Pulmonary artery endothelial cell (primary cell): ENCODE measurements around the gene COL9A1. TPM values are rescaled to one million over a fixed set of nuclear protein-coding genes. Genes with fewer than 3 reads are reported as not detected.

Experiments
- DNase-seq: peaks from one replicate; pipeline ENCODE4 v3.0.0-alpha.2; 2011; ENCODE audit warnings: low read depth, low spot score
- total RNA-seq: library from RNA; depleted of rRNA; stranded (reverse); fragments of >200 nt; gene quantifications from 2 replicates; pipeline ENCODE4 v1.2.3, GENCODE V29; 2014

The COL9A1 gene
- total RNA-seq, 1 donor from 2014 or later: not detected

DNA sequence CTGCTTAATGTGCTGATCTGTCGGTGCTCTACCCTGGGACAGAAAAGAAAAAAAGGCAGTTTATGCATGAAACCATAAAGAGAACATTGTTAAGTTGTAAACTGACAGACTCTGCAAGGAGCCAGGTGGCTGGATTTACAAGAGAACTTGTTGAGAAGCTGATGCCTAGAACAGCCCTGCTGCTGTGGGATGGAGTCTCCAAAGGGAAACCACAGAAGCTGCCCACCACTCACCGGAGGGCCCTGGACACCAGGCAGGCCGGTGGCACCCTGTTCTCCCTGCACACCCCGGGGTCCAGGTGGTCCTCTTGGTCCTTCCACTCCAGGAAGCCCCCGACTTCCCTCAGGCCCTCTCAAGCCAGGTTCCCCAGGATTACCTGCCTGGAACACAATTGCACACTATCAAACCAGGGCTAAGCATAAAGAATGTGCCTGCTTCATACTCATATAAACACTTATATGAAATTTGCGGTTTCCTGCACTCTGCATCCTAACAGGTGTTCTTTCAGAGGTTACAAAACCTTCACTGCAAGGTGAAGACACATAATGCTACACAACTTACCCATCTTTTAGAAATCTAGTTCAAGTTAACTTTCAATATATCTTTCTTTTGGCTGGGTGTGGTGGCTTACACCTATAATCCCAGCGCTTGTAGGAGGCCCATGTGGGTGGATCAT is 68.2 kb downstream of the COL9A1 start:
- no peak for DNase-seq

DNA sequence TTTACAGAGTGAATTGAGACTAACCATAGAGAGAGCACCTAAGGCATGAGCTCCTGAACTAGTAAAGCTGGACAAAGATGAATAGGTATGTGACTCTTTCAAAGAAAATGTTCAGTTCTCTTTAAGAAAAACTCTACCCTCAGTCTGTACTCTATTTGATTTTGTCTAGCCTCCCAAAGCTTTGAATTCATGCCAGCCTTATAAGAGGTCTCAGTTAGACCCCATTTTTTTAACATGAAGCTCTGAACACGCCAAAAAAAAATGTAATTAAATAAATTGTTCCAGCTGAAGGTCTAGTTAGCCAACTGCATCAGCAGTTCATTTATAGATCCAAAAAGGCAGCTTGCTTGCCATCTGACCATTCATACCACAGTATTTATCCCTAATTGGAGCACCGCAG is 71.6 kb downstream of the COL9A1 start:
- DNase-seq: no peak

DNA sequence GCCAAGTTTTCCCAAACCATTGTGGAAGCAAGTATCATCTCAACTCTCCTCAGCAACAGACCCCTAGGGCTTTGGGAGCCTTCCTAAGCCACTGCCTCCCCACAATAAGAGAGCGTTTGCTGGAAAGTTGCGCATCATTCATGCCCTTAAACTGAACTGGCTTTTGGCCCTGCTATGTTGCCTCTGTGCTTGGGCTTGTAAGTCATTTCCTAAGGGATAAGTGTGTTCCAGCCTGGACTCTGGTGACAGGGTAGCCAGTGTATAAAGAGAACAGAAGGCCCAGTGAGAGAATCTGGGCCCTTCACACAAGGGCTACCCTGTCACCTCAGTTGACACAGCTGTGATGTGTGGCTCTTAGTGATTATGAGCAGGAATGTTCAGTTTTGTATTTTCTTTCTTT is 77.8 kb downstream of the COL9A1 start:
- DNase-seq: no peak

DNA sequence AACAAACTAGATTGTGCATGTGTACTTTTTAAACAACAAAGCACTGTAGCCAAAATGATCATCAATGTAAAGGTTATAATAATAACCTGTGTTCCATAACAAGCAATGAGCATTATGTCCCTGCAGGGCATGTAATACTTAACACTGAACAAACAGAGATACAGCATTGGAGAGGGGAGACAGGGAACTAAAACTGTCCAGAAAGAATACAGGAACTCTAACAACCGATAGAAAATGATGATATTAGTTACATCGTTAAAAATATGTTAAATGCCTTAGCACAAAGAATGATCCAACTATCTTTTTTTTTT is 80.5 kb downstream of the COL9A1 start:
- DNase-seq: no peak

DNA sequence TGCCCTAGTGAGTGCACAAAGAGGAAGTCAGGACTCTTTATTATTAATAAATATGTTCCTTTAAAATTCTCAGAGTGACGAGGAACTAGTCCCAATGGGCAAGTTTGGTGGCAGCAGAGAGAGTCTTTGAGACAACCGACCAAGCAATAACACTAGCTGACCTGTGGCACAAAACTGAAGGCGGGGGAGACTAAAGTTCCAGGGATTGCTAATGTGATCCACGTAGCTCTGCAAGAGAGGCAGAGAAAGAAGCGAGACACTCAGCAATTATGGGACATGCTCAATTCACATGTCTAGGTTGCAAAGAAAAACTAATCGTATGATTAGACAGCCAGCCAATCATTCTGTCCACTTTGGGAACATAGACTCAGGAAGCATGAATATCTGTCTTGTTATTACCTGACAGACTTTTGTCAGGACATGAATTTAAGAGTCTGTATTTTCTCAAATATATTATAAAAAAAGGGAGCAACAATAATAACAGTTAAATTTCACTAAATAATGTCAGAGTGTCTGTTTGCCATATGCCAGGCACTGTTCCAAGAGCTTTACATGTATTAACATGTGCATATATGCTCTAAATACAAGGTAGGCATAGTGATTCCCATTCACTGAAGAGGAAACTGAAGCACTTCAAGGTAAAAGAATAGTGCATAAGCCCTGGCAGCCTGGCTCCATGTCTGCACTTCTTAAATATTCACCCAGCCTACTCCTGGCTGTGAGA is 81.0 kb downstream of the COL9A1 start:
- no peak for DNase-seq

DNA sequence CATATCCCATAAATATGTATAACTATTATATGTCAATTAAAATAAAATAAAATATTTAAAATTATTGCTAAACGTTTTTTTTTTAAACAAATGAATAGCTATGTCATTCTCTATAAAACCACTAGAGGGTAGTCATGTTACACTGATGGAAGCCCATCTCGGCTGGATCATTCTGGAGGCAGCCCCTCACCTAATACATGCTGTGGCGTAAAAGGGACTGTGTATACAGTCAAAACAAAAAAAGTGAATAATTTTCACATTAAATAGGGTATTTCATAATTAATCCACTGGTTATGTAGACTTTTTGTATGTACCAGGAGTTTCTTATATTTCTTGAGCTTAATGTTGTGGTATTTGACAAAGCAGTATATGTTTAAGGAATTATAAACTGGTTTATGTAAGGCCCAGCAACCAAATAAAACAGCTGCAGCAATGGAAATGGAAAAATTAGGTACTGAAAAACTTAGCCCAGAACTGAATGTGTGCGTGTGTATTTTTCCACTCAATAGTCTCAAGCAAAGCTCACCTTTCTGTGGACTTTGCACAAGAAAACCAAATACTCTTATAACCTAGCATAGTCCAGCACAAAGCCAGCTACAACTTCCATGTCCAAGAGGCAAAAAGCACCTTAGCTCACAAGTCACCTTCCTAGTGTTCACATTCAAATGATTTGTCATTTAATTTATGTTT is 81.7 kb downstream of the COL9A1 start:
- DNase-seq: no peak

DNA sequence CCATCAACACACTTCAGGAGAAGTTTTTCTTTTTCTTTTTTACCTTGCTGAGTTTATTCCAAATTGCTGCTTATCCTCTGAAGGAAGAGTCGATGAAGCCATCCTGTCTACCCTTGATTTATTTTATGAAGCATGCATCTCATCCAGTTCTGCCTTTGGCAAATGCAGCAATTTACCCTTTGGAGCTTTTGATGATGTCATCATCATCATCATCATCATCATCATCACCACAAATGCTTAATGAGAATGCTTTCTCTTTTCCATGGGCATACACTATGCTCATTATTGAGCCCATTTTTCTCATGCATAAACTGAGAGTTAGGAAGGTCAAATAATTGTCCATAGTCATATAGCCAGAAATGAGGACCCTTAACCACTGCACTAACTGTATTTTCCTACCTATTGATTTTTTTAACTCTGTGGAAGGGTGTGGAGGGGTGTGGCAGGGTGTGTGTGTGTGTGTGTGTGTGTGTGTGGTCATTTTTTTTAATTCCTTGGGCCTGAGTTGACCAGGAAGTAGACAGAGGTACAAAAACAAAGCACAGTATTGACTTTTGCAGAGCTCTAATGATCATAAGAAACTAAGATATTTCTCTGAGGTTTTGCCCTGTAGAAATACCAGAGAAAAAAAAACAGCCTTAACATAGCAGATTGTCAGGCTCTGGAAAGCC is 82.8 kb downstream of the COL9A1 start:
- no peak for DNase-seq

DNA sequence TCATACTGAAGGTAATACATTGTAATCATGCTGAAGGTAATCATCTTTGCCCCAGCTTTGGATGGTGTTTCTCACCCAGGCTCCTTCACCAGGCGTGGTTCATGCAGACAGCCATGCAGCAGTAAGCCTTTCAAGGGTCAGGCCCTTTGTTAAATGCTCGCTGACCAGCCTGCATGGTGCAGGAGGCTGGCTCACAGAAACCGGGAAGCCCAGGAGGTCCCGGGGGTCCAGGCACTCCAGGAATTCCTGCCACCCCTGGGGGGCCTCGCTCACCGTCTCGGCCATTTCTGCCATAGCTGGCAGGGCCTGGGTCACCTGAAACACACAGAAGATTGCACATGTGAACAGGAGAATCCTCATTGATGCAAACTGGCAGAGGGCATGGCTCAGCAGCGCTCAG is 86.1 kb downstream of the COL9A1 start:
- no peak for DNase-seq

DNA sequence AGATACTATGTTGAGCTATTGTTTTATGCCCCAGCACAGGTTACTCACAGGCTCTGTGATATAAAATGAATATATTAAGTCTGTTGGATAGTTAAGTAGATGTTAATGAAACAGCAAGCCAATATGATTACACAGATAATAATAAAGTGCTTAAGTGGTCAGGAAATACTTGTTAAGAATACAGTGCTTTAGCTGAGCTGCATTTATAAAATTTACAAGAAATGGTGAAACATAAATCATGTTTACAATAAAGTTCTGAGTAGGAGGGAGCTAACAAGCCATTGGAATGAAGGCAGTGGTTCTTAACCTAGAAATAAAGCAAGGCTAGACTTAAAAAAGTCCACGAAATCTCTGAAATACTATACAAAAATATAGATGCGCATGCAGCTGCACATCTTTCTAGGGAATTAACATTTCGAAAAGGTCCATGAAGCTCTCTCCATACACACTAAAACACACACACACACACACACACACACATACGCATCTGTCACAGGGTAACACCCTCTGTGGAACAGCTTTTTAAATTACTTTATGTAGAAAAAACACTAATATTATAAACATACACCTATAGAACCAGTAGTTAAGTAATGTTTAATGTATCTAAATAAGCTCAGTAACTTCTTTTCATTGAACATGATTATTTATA is 87.3 kb downstream of the COL9A1 start:
- DNase-seq: no peak

DNA sequence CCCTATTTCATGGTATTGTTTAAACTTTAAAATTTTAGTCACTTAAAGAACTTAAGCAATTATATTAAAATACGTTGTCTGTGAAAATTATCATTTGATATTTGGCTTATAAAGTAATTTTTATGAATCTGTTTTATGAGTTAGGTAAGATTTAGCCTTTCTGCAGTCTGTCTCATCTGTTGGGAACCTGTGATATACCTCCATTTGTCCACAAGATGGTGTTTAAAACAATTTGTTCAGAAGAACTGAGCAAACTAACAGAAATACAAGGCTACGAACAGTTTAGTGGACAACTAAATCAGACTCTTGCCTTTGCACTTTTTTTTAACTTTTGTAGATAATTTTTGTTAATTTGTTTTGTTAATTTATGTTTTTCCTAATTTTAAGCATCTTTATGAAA is 92.4 kb downstream of the COL9A1 start:
- DNase-seq: no peak

DNA sequence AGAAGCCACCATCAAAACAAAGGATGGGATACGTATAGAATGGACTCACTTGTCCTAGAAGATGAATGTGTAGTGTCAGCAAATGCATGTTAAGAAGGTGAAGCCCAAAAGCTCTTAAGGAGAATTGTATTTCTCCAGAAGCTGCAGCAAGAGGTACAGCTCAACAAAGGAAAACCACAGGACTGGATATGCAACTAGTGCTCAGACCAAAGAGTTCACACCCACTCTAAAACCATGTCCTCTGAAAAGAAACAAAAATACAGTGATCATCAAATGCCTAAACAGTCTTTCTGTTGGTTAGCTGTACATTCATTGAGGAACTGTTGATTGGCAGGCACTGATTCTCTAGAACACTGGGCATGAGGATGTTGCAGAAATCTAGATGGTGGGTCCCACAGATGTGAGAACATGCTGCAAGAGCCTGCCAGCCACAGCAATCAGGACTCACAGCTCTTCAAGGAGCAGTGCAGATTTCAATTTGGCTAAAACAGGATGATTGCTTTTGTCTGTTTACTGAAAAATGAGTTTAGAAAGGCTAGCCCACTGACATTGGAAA is 94.6 kb downstream of the COL9A1 start:
- DNase-seq: no peak

DNA sequence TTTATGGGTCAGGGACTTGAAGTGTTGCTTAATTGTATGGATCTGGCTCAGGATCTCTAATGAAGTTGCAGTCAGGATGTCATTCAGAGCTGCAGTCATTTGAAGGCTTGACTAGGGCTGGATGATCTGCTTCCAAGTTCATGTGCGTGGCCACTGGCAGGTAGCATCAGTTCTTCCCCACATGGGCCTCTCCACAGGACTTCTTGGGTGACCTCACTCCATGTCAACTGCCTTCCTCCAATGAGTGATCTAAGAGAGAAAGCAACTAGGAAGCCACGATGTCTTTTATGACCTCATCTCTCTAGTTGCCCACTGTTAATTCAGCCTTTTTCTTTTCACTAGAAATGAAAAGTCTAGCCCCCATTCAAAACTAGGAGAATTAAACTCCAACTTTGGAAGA is 104.1 kb downstream of the COL9A1 start:
- no peak for DNase-seq

DNA sequence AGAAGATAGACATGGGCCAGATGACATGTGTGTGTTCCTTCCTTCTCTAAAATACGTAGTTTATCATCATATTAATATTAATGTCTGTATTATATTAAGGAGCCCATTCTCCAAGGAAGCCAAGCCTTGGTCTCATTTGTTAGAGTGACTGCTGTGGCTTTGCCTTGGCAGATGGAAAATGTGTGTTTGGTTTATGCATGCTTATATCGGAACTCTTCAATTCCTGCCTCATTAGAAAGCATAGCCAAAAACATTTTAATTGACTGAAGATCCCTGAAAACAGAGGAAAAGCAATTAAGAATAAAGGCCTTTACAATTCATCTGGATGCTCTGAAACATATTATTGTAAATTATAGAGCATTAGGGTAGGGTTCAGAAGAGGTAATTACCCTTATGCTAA is 106.4 kb downstream of the COL9A1 start:
- DNase-seq: no peak

DNA sequence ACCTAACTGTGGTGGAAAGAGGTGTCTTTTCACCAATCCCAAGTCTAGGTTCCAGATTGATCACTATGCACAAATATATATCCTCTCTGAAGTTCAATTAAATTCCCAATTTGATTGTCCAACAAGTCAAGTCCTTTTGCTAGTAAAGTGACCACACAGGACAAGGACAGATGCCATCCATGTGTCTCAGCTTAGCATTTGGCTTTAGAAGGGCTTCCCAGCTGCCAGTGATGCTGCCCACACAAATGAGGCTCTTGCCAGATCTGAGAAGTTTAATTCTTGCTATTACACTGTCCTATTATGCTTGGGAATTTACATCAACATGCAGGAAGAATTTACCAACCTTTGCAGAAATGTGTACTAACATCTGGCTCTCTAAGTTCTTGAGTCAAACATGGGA is 108.5 kb downstream of the COL9A1 start:
- no peak for DNase-seq

DNA sequence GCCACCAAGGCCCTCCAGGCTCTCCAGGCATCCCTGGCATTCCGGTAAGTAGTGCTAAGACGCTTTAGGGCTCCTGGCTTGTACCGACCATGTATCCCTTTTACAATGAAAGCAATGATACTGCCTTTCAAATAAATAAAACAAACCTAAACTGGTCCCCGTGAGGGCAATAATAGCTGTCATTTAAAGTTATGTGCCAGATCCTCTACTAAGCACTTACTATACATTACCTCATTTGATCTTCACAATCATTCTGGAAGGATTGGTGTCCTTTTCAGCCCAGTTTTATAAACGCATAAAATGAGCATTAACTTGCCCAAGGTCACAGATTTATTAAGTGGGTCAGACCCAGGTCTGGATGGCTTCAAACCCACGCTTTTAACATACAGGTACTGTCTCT is 114.7 kb downstream of the COL9A1 start:
- DNase-seq: no peak

DNA sequence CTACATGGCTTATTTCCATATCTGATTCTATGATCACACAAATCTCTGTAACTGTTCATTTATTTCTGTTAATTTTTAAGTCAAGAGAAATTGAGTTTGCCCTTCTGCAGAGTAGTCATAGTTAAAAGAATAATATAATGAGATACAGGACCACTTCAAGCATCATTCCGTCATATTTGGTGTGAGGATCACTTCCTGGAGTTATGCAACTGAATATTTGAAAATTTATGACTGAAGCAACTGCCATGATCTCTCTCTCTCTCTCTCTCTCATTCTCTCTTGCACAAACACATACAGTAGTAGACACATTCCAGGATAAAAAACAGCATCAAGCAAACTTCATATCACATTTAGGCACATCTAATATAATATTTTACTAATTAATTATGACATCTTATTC is 116.4 kb downstream of the COL9A1 start:
- DNase-seq: no peak

DNA sequence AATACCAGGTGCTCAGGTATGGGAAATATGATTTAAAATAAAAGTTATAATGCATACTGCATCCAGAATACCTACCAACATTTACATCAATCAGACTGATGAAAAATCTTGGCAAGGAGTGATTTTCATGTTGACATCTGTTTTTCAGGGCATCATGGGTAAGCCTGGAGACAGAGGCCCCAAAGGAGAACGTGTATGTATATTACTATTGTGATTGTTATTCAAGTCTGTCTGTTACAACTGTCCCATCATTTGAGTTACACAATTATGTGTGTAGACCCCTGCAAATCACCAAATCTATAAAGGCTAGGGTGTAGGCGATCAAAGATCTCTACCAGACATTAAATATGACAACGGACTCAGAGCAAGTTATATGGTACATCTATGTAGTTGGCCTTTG is 118.2 kb downstream of the COL9A1 start:
- no peak for DNase-seq

DNA sequence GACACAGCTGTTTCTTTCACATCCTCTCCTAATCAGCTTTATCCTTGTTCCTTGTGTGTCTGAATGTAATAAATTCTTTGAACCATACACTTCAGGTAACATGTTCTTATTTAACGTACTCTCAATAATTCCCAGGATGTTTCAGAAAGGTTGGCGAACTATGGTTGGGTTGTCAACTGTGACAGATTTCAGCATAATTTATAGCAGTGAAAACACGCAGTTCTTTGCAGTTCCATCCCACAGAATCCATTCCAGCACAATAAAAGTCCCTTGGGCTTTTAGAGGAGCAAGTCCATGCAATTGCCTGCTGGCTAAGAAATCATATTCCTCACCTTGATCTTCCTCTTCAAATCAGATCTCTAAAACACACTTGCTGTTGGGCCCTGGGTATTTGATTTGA is 119.3 kb downstream of the COL9A1 start:
- DNase-seq: no peak

DNA sequence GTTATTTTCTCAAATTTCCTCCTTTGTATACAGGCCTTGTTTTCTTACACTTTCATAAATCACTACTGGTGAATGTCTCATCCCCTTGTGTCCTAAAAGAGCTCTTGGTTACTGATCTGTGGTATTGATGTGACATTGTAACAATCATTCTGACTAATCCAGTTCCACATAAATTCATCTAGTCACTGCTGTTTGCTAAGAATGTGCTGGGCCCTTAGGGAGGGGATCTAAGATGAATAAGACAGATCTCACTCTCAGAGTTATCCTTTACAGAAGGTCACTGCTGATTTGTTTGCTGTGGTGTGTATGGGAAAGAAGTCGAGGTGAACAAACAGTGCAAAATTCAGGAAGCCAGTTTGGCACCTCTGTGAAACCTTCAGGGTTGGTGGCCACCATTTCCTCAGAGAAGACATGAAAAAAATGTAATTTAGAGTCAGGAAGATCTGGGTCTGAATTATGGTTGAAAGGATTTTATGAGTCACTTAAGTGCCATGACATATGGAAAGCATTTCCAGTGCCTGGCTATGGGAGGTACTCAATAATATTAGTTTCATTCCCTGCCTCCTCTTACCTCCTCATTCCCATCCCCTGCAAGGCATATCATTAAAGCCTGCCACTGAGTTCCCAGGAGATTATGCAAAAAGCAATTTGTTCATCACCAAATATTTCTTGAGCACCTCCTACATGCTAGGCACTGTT is 121.8 kb downstream of the COL9A1 start:
- no peak for DNase-seq

DNA sequence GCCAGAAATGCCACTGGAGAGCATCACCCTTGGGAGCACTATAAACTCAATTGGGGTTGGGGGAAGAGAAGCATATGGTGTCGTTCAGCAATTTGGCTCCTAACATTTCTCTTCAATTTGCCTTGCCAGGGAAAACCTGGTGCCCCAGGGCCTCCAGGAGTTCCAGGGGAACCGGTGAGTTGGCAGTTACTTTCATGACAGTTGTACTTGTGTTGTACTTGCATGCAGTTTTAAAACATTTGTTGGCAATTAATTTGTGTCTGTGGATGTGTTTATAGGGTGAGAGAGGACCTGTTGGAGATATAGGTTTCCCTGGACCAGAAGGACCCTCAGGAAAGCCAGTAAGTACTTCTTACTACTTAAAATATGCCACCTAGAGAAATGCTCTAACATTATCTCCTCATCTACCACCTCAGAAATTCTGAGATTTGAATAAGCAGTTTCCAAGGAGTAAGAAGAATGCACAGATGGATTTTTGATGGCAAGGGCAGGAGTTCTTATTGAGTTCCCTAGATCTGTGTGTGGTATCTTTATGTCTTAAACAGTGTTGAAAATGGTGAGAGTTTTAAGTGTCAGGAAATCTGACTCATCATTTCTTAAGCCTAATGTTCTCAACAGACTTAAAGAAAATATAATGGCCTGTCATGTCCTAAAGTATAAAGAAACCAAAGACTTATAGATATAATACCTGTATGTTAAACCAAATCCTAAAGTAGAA is 122.5 kb downstream of the COL9A1 start:
- no peak for DNase-seq
